PC-3 (cell line): Measurements from ENCODE around the gene KAT6B. TPM values are rescaled to one million over a fixed set of nuclear protein-coding genes. Genes with fewer than 3 reads are reported as not detected.

ENCODE experiments used
- ATAC-seq: fragments of 200-7000 bp; cut with Tn5 transposase; 2 replicates; pipeline ENCODE4 v1.9.1; 2020; ENCODE audit warnings: mild to moderate bottlenecking, moderate library complexity
- BruUV-seq: library from RNA; stranded (reverse); fragments of 400-500 nt; replicated peaks from 2 replicates; lab custom pipeline; 2021; lab: Mats Ljungman, UMichigan
- CTCF ChIA-PET: fragments of 300-600 bp; sonication (Branson Sonifier 250); formaldehyde crosslinking; loops from one replicate; lab custom pipeline; 2022; ENCODE audit warnings: antibody characterized with exemption; lab: Charles Lee
- POLR2A ChIA-PET: fragments of 300-600 bp; sonication (Branson Sonifier 250); formaldehyde crosslinking; loops from one replicate; lab custom pipeline; 2022; ENCODE audit warnings: antibody characterized with exemption; ENCODE audit not compliant: unreplicated experiment; lab: Charles Lee
- DNase-seq: peaks from one replicate; pipeline ENCODE4 v3.0.0-alpha.2; 2015
- H2AFZ ChIP-seq: fragments of 300-600 bp; sonication (generic); 2 replicates; pipeline ENCODE4 v1.6.0; 2016; ENCODE audit warnings: antibody characterized with exemption, low read length
- H3F3A ChIP-seq: fragments of 300-600 bp; sonication (generic); one replicate; pipeline ENCODE4 v1.6.0; 2017; ENCODE audit warnings: antibody characterized with exemption, low read length, control low read depth, mild to moderate bottlenecking; ENCODE audit not compliant: unreplicated experiment
- H3K27ac ChIP-seq: fragments of 300-600 bp; sonication (generic); 2 replicates; pipeline ENCODE4 v1.5.1; 2016; ENCODE audit warnings: mild to moderate bottlenecking, low read length
- H3K27me3 ChIP-seq: fragments of 300-600 bp; sonication (generic); 2 replicates; pipeline ENCODE4 v1.6.1; 2016; ENCODE audit warnings: low read length, mixed read lengths
- H3K36me3 ChIP-seq: fragments of 300-600 bp; sonication (generic); 2 replicates; pipeline ENCODE4 v1.6.1; 2016; ENCODE audit warnings: low read depth, mixed run types, low read length, mixed read lengths
- H3K4me1 ChIP-seq: fragments of 300-600 bp; sonication (generic); 2 replicates; pipeline ENCODE4 v1.5.1; 2016; ENCODE audit warnings: low read length; ENCODE audit not compliant: insufficient read depth
- H3K4me2 ChIP-seq: fragments of 300-600 bp; sonication (generic); 2 replicates; pipeline ENCODE4 v1.6.0; 2016; ENCODE audit warnings: low read length
- H3K4me3 ChIP-seq: fragments of 300-600 bp; sonication (generic); 2 replicates; pipeline ENCODE4 v1.5.1; 2016; ENCODE audit warnings: mild to moderate bottlenecking, low read length, mixed read lengths
- H3K79me2 ChIP-seq: fragments of 300-600 bp; sonication (generic); 2 replicates; pipeline ENCODE4 v1.6.1; 2017; ENCODE audit warnings: low read length, mixed read lengths
- H3K9ac ChIP-seq: fragments of 300-600 bp; sonication (generic); 2 replicates; pipeline ENCODE4 v1.6.0; 2016; ENCODE audit warnings: mild to moderate bottlenecking, low read length
- H3K9me2 ChIP-seq: fragments of 300-600 bp; sonication (generic); replicated peaks from 2 replicates; pipeline ENCODE4 v1.6.1; 2016; ENCODE audit warnings: mixed run types, low read length, mixed read lengths
- H3K9me3 ChIP-seq: fragments of 300-600 bp; sonication (generic); 2 replicates; pipeline ENCODE4 v1.6.1; 2016; ENCODE audit warnings: low read length, mixed read lengths
- H4K20me1 ChIP-seq: fragments of 300-600 bp; sonication (generic); 2 replicates; pipeline ENCODE4 v1.6.1; 2016; ENCODE audit warnings: low read length, mixed read lengths
- EZH2 ChIP-seq: fragments of 300-600 bp; sonication (generic); IDR thresholded peaks from one replicate; pipeline ENCODE4 v1.6.1; 2017; ENCODE audit warnings: antibody characterized with exemption, mild to moderate bottlenecking, low read length; ENCODE audit not compliant: unreplicated experiment
- EZH2phosphoT487 ChIP-seq: fragments of 300-600 bp; sonication (generic); IDR thresholded peaks from 2 replicates; pipeline ENCODE4 v1.6.1; 2018; ENCODE audit warnings: mild to moderate bottlenecking, antibody characterized with exemption, low read length, borderline replicate concordance
- intact Hi-C: fragments of 100-400 bp; cut with micrococcal nuclease; formaldehyde crosslinking; loops from 2 replicates; pipeline ENCODE4 v1.9.0; 2023
- total RNA-seq: library from RNA; depleted of rRNA; stranded (reverse); fragments of >200 nt; gene quantifications from 2 replicates; pipeline ENCODE4 v1.2.3, GENCODE V29; 2014
- TF ChIP-seq, protein P1 (sequence below): fragments of 300-600 bp; sonication (generic); conservative IDR thresholded peaks from 2 replicates; pipeline ENCODE4 v1.5.1; 2017; ENCODE audit warnings: antibody characterized with exemption, low read depth, mild to moderate bottlenecking, low read length

KAT6B gene
- total RNA-seq, 1 experiment from 2014 or later, result 94.5 TPM

DNA sequence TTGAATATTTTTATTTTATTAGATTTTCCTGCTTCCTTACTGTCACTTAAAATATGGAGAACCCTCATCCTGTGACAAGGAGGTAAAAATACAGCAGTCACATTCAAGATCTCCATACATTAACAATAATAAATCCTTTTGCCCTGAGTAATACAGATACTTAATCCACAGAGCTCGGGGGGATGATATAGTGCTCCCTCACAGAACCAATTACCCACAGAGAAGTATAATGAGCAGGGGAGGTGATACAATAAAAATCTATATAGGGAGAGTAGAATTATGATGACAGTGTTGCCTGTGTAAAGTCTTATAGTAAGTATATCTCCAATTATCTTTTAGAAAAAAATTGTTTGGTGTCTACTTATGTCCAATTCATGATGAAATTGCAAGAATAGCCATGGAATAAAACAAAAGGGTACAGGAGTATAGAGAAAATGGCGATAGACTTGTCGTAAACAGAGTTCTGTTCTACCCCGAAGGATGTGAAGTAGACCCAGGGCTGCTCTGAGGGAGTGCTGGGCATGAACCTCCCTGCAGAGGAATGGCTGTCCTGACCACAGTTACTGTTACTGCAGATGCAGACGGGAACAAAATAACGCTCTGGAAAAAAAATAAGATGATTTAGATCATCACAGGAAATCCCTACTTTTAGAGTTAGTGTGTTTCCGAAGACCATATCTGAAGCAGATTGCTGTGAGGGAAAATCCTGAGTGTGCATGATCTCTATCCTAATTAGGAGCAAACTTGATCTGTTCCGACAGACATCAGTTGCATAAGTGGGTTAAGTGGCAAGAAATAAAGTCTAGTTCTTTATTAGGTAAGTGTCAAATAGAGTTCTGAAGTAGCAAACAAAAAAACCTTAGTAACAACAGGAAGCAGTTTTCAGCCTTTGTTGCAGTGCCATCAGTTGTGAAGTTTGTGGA lies 123.7 kb downstream of the KAT6B start:
- no peaks in the 10 kb centered on the region for H3K36me3 ChIP-seq
- no peak overlapping the region for H3K4me3 ChIP-seq
- POLR2A ChIA-PET, result no interaction called here
- H3K79me2 ChIP-seq, result peaks cover 76% of the 10 kb centered on the region
- no peaks in the 10 kb centered on the region for H3K27me3 ChIP-seq
- peak overlapping the region; percentile 53 for H3K4me2 ChIP-seq
- no peaks in the 10 kb centered on the region for H3K9me2 ChIP-seq
- TF ChIP-seq, protein P1, sequence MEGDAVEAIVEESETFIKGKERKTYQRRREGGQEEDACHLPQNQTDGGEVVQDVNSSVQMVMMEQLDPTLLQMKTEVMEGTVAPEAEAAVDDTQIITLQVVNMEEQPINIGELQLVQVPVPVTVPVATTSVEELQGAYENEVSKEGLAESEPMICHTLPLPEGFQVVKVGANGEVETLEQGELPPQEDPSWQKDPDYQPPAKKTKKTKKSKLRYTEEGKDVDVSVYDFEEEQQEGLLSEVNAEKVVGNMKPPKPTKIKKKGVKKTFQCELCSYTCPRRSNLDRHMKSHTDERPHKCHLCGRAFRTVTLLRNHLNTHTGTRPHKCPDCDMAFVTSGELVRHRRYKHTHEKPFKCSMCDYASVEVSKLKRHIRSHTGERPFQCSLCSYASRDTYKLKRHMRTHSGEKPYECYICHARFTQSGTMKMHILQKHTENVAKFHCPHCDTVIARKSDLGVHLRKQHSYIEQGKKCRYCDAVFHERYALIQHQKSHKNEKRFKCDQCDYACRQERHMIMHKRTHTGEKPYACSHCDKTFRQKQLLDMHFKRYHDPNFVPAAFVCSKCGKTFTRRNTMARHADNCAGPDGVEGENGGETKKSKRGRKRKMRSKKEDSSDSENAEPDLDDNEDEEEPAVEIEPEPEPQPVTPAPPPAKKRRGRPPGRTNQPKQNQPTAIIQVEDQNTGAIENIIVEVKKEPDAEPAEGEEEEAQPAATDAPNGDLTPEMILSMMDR, result no peak
- no peak for TF ChIP-seq EZH2phosphoT487
- no peak for TF ChIP-seq EZH2
- peaks cover 16% of the 10 kb centered on the region for H3F3A ChIP-seq
- intact Hi-C loops, result loop anchor here (2.0 kb wide), 1 partner anchor 197 kb away; no protein-coding TSS in a partner anchor
- CTCF ChIA-PET, result interaction anchor here (0.8 to 0.9 kb wide), 2 partner anchors 18 to 1070 kb away, joined by 3 read pairs; no protein-coding TSS in a partner anchor
- peaks cover 56% of the 10 kb centered on the region for H3K4me1 ChIP-seq
- H3K27ac ChIP-seq, result peak overlapping the region; percentile 54
- DNase-seq (peak; percentile 42), ATAC-seq (no peak)
- peaks cover 42% of the 10 kb centered on the region for H4K20me1 ChIP-seq
- no peak overlapping the region for H3K9ac ChIP-seq
- no peak overlapping the region for H2AFZ ChIP-seq
- no peaks in the 10 kb centered on the region for H3K9me3 ChIP-seq
- BruUV-seq, result no TSS peak

DNA sequence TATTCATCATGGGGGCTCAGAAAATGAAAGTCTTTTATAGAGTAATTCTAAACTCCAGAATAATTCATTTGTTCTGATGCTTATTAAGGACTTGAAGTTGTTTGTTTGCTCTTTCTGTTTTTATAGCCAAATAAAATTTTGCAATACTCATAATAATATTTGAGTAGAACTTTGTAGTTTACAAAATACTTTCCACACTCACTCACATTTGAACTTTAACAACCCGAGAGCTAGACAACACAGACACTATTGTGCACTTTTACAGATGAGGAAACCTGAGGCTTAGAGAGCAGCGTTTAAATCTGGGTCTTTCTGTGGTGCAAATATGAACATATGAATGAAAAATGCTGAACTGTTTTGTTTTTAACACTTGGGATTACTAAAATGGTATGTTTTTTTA lies 126.8 kb downstream of the KAT6B start:
- POLR2A ChIA-PET, result interaction anchor here (0.7 kb wide), 1 partner anchor 15 kb away, joined by 5 read pairs; no protein-coding TSS in a partner anchor
- no TSS peak for BruUV-seq

More for the DNA sequence above, 126.8 kb downstream of the KAT6B start:
- Histone ChIP-seq H3K79me2 (peaks cover 78% of the 10 kb centered on the region), H3K27me3 (no peaks in the 10 kb centered on the region), H3K4me2 (peak overlapping the region; percentile 23), H3K4me3 (peak overlapping the region; percentile 0; the same call in 1 of the 2 replicates), H2AFZ (no peak overlapping the region), H3K9ac (no peak overlapping the region), H4K20me1 (peaks cover 49% of the 10 kb centered on the region), H3K9me3 (no peaks in the 10 kb centered on the region), H3K9me2 (no peaks in the 10 kb centered on the region), H3K4me1 (peaks cover 45% of the 10 kb centered on the region), H3F3A (peaks cover 6% of the 10 kb centered on the region), H3K27ac (peak overlapping the region; percentile 1; the same call in 1 of the 2 replicates), H3K36me3 (no peaks in the 10 kb centered on the region)
- TF ChIP-seq EZH2phosphoT487, result no peak
- TF ChIP-seq EZH2, result no peak
- TF ChIP-seq, protein P1, result no peak
- CTCF ChIA-PET, result no interaction called here
- DNase-seq (peak; percentile 89), ATAC-seq (peak; percentile 70)
- intact Hi-C loops, result loop anchor here (1.0 to 2.0 kb wide), 4 partner anchors 15 to 70 kb away; no protein-coding TSS in a partner anchor
